ENCODE measurements around the gene TNFRSF1A. TPM values are rescaled to one million over a fixed set of nuclear protein-coding genes. Genes with fewer than 3 reads are reported as not detected.

The TNFRSF1A gene
- total RNA-seq, 1 experiment from 2014 or later, result 59.9 TPM

DNA sequence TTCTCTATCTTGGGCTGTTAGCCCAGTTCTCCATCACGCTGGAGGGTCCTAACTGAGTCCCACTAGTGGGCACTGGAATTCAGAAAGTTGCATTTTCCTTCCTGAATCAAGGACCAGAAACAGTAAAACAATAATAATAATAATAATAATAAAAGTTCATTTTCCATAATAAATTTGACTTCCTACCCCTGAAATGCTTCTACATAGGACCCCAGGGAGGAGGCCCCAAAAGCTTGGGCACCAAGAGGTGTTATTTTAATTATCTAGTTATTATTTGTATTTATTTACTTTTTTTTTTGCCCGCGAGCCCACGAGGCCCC, 21.1 kb upstream of the TNFRSF1A start:
- no CpG with 5 or more reads among the region's 4 CpGs for WGBS (ENCODE audit: extremely low coverage, insufficient read length, low lambda C conversion rate)
- Histone ChIP-seq H3K18ac (ENCODE audit: insufficient read length, low read depth, low read length) (no peak overlapping the region), H3K9me3 (ENCODE audit: control insufficient read depth, low read depth, low read length) (no peaks in the 10 kb centered on the region), H3K9ac (ENCODE audit: extremely low read depth, insufficient read length, low read length) (no peak overlapping the region), H3T11ph (ENCODE audit: low read length) (no peak overlapping the region), H3K4me2 (ENCODE audit: insufficient read depth, insufficient read length, low read length) (no peak overlapping the region), H3K56ac (ENCODE audit: insufficient read length, low read depth, low read length) (no peak overlapping the region), H3K27ac (ENCODE audit: insufficient read length, low read depth, low read length) (no peak overlapping the region), H4K5ac (ENCODE audit: insufficient read length, low read depth, low read length) (no peak overlapping the region), H3K79me1 (ENCODE audit: insufficient read depth, low read depth, low read length, poor library complexity, severe bottlenecking) (no peaks in the 10 kb centered on the region), H2BK120ac (ENCODE audit: low read depth, low read length, poor library complexity, severe bottlenecking) (no peak overlapping the region), H2AK5ac (ENCODE audit: insufficient read length, low read length) (no peak overlapping the region), H3K23ac (ENCODE audit: insufficient read length, low read depth, low read length) (no peak overlapping the region), H2BK20ac (ENCODE audit: low read depth, low read length, poor library complexity, severe bottlenecking) (no peak overlapping the region), H2BK5ac (ENCODE audit: insufficient read length, low read length) (no peak overlapping the region), H3K79me2 (ENCODE audit: insufficient read depth, low read length) (peaks cover 2% of the 10 kb centered on the region; the same call in 1 of the 2 replicates), H2AFZ (ENCODE audit: low read length) (no peak overlapping the region), H2BK15ac (ENCODE audit: low read depth, low read length) (no peak overlapping the region), H3K4ac (ENCODE audit: low read depth, low read length) (no peak overlapping the region), H2BK12ac (ENCODE audit: insufficient read length, low read depth, low read length) (no peak overlapping the region), H4K20me1 (ENCODE audit: control insufficient read depth, insufficient read depth, insufficient read length) (no peaks in the 10 kb centered on the region), H4K91ac (ENCODE audit: insufficient read length, low read depth, low read length) (no peak overlapping the region), H3K14ac (ENCODE audit: insufficient read depth, low read length) (no peak overlapping the region), H4K8ac (replicated peaks; ENCODE audit: insufficient read length, low read depth, low read length) (no peak overlapping the region), H3K23me2 (ENCODE audit: insufficient read length, low read depth, low read length, poor library complexity, severe bottlenecking) (peaks cover 4% of the 10 kb centered on the region), H3K27me3 (ENCODE audit: insufficient read depth, low read length) (no peaks in the 10 kb centered on the region), H3K4me1 (ENCODE audit: insufficient read depth, low read length) (no peaks in the 10 kb centered on the region)
- H3K4me1 Mint-ChIP-seq, result peaks cover 7 to 10% of the 10 kb centered on the region in 2 experiments
- H3K36me3 Mint-ChIP-seq (ENCODE audit: insufficient read depth in 1 of 3, low read depth in 3 of 3), result peaks cover 24 to 68% (median 63%) of the 10 kb centered on the region in 3 experiments
- H3K27ac Mint-ChIP-seq, result no peak overlapping the region
- TF ChIP-seq, protein P1, sequence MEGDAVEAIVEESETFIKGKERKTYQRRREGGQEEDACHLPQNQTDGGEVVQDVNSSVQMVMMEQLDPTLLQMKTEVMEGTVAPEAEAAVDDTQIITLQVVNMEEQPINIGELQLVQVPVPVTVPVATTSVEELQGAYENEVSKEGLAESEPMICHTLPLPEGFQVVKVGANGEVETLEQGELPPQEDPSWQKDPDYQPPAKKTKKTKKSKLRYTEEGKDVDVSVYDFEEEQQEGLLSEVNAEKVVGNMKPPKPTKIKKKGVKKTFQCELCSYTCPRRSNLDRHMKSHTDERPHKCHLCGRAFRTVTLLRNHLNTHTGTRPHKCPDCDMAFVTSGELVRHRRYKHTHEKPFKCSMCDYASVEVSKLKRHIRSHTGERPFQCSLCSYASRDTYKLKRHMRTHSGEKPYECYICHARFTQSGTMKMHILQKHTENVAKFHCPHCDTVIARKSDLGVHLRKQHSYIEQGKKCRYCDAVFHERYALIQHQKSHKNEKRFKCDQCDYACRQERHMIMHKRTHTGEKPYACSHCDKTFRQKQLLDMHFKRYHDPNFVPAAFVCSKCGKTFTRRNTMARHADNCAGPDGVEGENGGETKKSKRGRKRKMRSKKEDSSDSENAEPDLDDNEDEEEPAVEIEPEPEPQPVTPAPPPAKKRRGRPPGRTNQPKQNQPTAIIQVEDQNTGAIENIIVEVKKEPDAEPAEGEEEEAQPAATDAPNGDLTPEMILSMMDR (conservative IDR thresholded peaks at IDR 0.05), result no peak
- no peak overlapping the region for H3K4me3 Mint-ChIP-seq
- no peaks in the 10 kb centered on the region; a peak in 1 of 5 replicates for H3K9me3 Mint-ChIP-seq
- H3K27me3 Mint-ChIP-seq (ENCODE audit: low read depth), result no peaks in the 10 kb centered on the region
- DNase-seq, result no peak

Data from H9 (cell line).